Transverse colon (tissue), 4 donors: Measurements from ENCODE around the gene BRIP1. TPM values are rescaled to one million over a fixed set of nuclear protein-coding genes. Genes with fewer than 3 reads are reported as not detected.

Experiments
- DNase-seq: peaks from one replicate; pipeline ENCODE4 v3.0.0-alpha.2; 2019
- H3K27ac ChIP-seq, 4 donors: fragments of 200-600 bp; sonication (generic); 2 replicates each; pipeline ENCODE4 v1.5.1; 2016 to 2018; ENCODE audit warnings: inconsistent platforms in 4 of 4
- H3K27me3 ChIP-seq: fragments of 200-600 bp; sonication (generic); 2 replicates; pipeline ENCODE4 v1.5.1; 2017; ENCODE audit warnings: inconsistent platforms
- H3K36me3 ChIP-seq, 4 donors: fragments of 200-600 bp; sonication (generic); 2 replicates each; pipeline ENCODE4 v1.5.1; 2017 to 2019; ENCODE audit warnings: inconsistent platforms in 4 of 4
- H3K4me1 ChIP-seq, 4 donors: fragments of 200-600 bp; sonication (generic); 2 replicates each; pipeline ENCODE4 v1.5.1; 2017 to 2020; ENCODE audit warnings: inconsistent platforms in 4 of 4
- H3K4me3 ChIP-seq, 4 donors: fragments of 200-600 bp; sonication (generic); 1 replicate in 1 of 4; 2 replicates in 3 of 4; pipeline versions ENCODE4 v1.5.1 to v1.6.1; 2017 to 2019; ENCODE audit warnings: inconsistent platforms in 4 of 4
- H3K9me3 ChIP-seq, 2 donors: fragments of 200-600 bp; sonication (generic); 2 replicates each; pipeline ENCODE4 v1.5.1; 2017 to 2019; ENCODE audit warnings: inconsistent platforms in 2 of 2
- CTCF ChIP-seq, 5 experiments: fragments of 200-600 bp in 3 of 5; fragments of 450-650 bp in 2 of 5; sonication (generic) in 3 of 5; IDR thresholded peaks; 1 replicate in 2 of 5; 2 replicates in 3 of 5; pipeline ENCODE4 v1.5.1; 2016 to 2017; ENCODE audit warnings: antibody characterized with exemption in 5 of 5, inconsistent platforms in 3 of 5, mild to moderate bottlenecking in 2 of 5, moderate library complexity in 1 of 5
- EP300 ChIP-seq: sonication (generic); formaldehyde crosslinking; IDR thresholded peaks from one replicate; pipeline ENCODE4 v1.6.1; 2017; ENCODE audit warnings: antibody characterized with exemption, low read depth
- POLR2A ChIP-seq: fragments of 450-650 bp; IDR thresholded peaks from one replicate; pipeline ENCODE4 v1.6.1; 2016; ENCODE audit warnings: antibody characterized with exemption, mild to moderate bottlenecking, moderate library complexity
- POLR2AphosphoS5 ChIP-seq, 3 donors: sonication (generic); formaldehyde crosslinking; IDR thresholded peaks; one replicate each; pipeline ENCODE4 v1.6.1; 2016; ENCODE audit warnings: antibody characterized with exemption in 3 of 3
- WGBS, 2 donors: methylation state at CpG; one replicate each; pipeline ENCODE4 v1.1.5; 2018; ENCODE audit warnings: low coverage in 1 of 2; 5-methylcytosine and 5-hydroxymethylcytosine counted together
- in situ Hi-C, 4 donors: fragments of 200-750 bp; cut with MboI; loops; one replicate each; pipeline versions ENCODE4 v1.15.0 to v1.15.1; 2017; ENCODE audit warnings: low sequenced_read_pairs in 3 of 4, low pct_ligation_motif_present in 1 of 4, low pct_unique_long_range_greater_than_20kb in 1 of 4
- intact Hi-C: fragments of 100-400 bp; cut with DNase I; formaldehyde crosslinking; loops from one replicate; pipeline ENCODE4 v1.15.1; 2023; ENCODE audit warnings: low total_unique reads
- total RNA-seq, 4 donors: library from RNA; depleted of rRNA; stranded (reverse); fragments of >200 nt; gene quantifications; one replicate each; pipeline ENCODE4 v1.1.0, GENCODE V29; 2016

The BRIP1 gene
- total RNA-seq, 4 donors from 2014 or later: 0.80 to 1.9 (median 1.2) TPM

DNA sequence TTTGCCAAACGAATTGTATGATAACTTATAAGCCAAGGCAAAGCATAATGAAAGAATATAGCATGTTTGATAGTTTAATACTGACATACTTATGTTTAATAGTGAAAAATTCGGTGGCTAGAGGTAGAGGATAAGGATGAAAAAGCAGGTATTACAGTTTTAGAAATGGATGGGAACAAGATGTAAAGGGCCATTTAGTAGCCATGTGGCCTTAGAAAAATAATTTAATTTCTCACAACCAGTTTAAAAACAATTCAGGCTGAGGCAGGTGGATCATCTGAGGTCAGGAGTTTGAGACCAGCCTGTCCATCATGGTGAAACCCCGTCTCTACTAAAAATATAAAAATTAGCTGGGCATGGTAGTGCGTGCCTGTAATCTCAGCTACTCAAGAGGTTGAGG lies 152.8 kb downstream of the BRIP1 start:
- intact Hi-C loops: no loop called here
- H3K4me3 ChIP-seq: no peak overlapping the region
- no peak overlapping the region for H3K27ac ChIP-seq
- H3K9me3 ChIP-seq: no peaks in the 10 kb centered on the region
- no peak for DNase-seq
- WGBS, 2 donors: 88 to 93% methylated on average over 2 to 4 of the region's 4 CpGs
- H3K4me1 ChIP-seq: no peaks in the 10 kb centered on the region
- H3K36me3 ChIP-seq: no peaks in the 10 kb centered on the region
- in situ Hi-C loops: no loop called here
- H3K27me3 ChIP-seq: no peaks in the 10 kb centered on the region
- TF ChIP-seq POLR2AphosphoS5 (IDR thresholded peaks at IDR 0.05): no peak
- no peak for TF ChIP-seq POLR2A
- TF ChIP-seq CTCF (IDR thresholded peaks at IDR 0.05): no peak
- TF ChIP-seq EP300: no peak

DNA sequence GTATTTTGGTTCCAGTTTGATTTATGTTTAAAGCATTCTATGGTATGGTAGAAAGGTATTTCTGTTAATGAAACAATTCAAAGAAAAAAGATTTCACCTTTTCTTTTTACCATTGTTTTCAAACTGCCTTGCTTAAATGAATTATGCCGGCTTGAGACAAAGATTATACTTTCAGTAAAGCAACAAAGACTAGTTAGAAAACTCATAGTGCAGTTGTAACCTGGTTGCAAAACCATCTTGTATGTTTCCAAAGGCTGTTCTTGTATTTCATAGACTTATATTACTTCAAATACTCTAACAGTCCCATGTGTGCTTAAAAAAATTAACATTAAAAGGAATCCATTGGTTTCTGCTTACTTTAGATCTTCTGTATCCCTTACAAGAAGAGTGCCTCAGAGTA lies 153.8 kb downstream of the BRIP1 start:
- in situ Hi-C loops (no loop called here), intact Hi-C loops (no loop called here)
- TF ChIP-seq EP300 (no peak), POLR2A (no peak), CTCF (IDR thresholded peaks at IDR 0.05) (no peak), POLR2AphosphoS5 (IDR thresholded peaks at IDR 0.05) (no peak)
- H3K4me3 ChIP-seq: no peak overlapping the region
- no peaks in the 10 kb centered on the region for H3K4me1 ChIP-seq
- no peak overlapping the region for H3K27ac ChIP-seq
- WGBS, 2 donors: 100% methylated on average over 1 of the region's 1 CpG
- no peaks in the 10 kb centered on the region for H3K27me3 ChIP-seq
- no peaks in the 10 kb centered on the region for H3K9me3 ChIP-seq
- no peaks in the 10 kb centered on the region for H3K36me3 ChIP-seq
- DNase-seq: no peak

DNA sequence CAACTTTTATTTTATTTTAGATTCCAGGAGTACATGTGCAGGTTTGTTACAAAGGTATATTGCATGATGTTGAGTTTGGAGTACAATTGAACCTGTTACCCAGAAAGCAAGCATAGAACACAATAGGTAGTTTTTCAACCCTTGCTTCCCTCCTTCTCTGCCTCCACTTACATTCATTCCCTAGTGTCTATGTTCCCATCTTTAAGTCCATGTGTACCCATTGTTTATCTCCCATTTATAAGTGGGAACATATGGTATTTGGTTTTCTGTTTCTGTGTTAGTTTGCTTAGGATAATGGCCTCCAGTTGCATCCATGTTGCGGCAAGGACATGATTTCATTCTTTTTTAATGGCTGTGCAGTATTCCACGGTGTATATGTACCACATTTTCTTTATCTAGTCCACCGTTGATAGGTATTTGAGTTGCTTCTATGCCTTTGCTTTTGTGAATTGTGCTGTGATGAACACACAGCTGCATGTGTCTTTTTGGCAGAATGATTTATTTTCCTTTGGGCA lies 158.3 kb downstream of the BRIP1 start:
- H3K36me3 ChIP-seq: no peaks in the 10 kb centered on the region
- no peak overlapping the region for H3K27ac ChIP-seq
- in situ Hi-C loops: no loop called here
- TF ChIP-seq POLR2AphosphoS5 (IDR thresholded peaks at IDR 0.05) (no peak), CTCF (IDR thresholded peaks at IDR 0.05) (no peak), POLR2A (no peak), EP300 (no peak)
- H3K27me3 ChIP-seq: no peaks in the 10 kb centered on the region
- H3K4me1 ChIP-seq: no peaks in the 10 kb centered on the region
- 97 to 100% methylated on average over 3 of the region's 3 CpGs for WGBS, 2 donors
- peaks cover 17 to 24% of the 10 kb centered on the region in 2 donors for H3K9me3 ChIP-seq
- intact Hi-C loops: no loop called here
- H3K4me3 ChIP-seq: no peak overlapping the region
- no peak for DNase-seq

- Histone ChIP-seq H3K27ac (no peak overlapping the region), H3K4me3 (no peak overlapping the region), H3K36me3 (no peaks in the 10 kb centered on the region), H3K9me3 (peaks cover 30 to 32% of the 10 kb centered on the region in 2 donors), H3K4me1 (no peaks in the 10 kb centered on the region), H3K27me3 (no peaks in the 10 kb centered on the region)
- WGBS, 2 donors: 93 to 99% methylated on average over 3 of the region's 3 CpGs
- intact Hi-C loops (no loop called here), in situ Hi-C loops (no loop called here)
- TF ChIP-seq POLR2AphosphoS5 (IDR thresholded peaks at IDR 0.05) (no peak), CTCF (IDR thresholded peaks at IDR 0.05) (no peak), POLR2A (no peak)
- no peak for DNase-seq
These were observed 160.9 kb downstream of the BRIP1 start for GRCh38 chr17:61702450-61702849.
